Skeletal muscle satellite cell (primary cell): ENCODE results near the gene NCAM1.

Experiments
- H3K27me3 ChIP-seq: 2 replicates; pipeline ENCODE4 v1.7.0; 2013; ENCODE audit warnings: low read length; ENCODE audit not compliant: control insufficient read depth, insufficient read depth
- H3K36me3 ChIP-seq: 2 replicates; pipeline ENCODE4 v1.7.0; 2013; ENCODE audit warnings: mild to moderate bottlenecking, control low read depth, low read length; ENCODE audit not compliant: insufficient read depth
- H3K4me1 ChIP-seq: 2 replicates; pipeline ENCODE4 v1.7.0; 2013; ENCODE audit warnings: low read length; ENCODE audit not compliant: control insufficient read depth, insufficient read depth
- H3K4me2 ChIP-seq: 2 replicates; pipeline ENCODE4 v1.7.0; 2013; ENCODE audit warnings: mild to moderate bottlenecking, low read length
- H3K4me3 ChIP-seq: 2 replicates; pipeline ENCODE4 v1.7.0; 2013; ENCODE audit warnings: low read length
- H3K9ac ChIP-seq: 2 replicates; pipeline ENCODE4 v1.7.0; 2013; ENCODE audit warnings: mild to moderate bottlenecking, low read depth, low read length, moderate library complexity
- H3K9me3 ChIP-seq: replicated peaks from 2 replicates; pipeline ENCODE4 v1.7.0; 2013; ENCODE audit warnings: mild to moderate bottlenecking, control low read depth, low read length

NCAM1 gene

GRCh38 chr11:113237261-113237660, 276.0 kb downstream of the NCAM1 start:
- Histone ChIP-seq H3K4me1 (peaks cover 6% of the 10 kb centered on the region), H3K9me3 (no peaks in the 10 kb centered on the region), H3K27me3 (no peaks in the 10 kb centered on the region), H3K4me2 (no peak overlapping the region), H3K4me3 (no peak overlapping the region), H3K9ac (no peak overlapping the region), H3K36me3 (peaks cover 10% of the 10 kb centered on the region)

GRCh38 chr11:113238721-113239120, 277.5 kb downstream of the NCAM1 start:
- Histone ChIP-seq H3K9me3 (no peaks in the 10 kb centered on the region), H3K4me3 (no peak overlapping the region), H3K4me1 (peaks cover 6% of the 10 kb centered on the region), H3K36me3 (peaks cover 4% of the 10 kb centered on the region), H3K27me3 (no peaks in the 10 kb centered on the region), H3K4me2 (no peak overlapping the region), H3K9ac (no peak overlapping the region)

- H3K27me3 ChIP-seq: no peaks in the 10 kb centered on the region
- no peak overlapping the region for H3K9ac ChIP-seq
- no peak overlapping the region for H3K4me3 ChIP-seq
- H3K4me1 ChIP-seq: peaks cover 6% of the 10 kb centered on the region
- H3K36me3 ChIP-seq: no peaks in the 10 kb centered on the region
- H3K9me3 ChIP-seq: no peaks in the 10 kb centered on the region
- H3K4me2 ChIP-seq: no peak overlapping the region
Measured at GRCh38 chr11:113240389-113240788, 279.2 kb downstream of the NCAM1 start.

GRCh38 chr11:113240790-113241635, 279.8 kb downstream of the NCAM1 start:
- H3K27me3 ChIP-seq: no peaks in the 10 kb centered on the region
- H3K36me3 ChIP-seq: no peaks in the 10 kb centered on the region
- no peak overlapping the region for H3K9ac ChIP-seq
- no peaks in the 10 kb centered on the region for H3K9me3 ChIP-seq
- no peak overlapping the region for H3K4me2 ChIP-seq
- H3K4me3 ChIP-seq: no peak overlapping the region
- H3K4me1 ChIP-seq: peaks cover 6% of the 10 kb centered on the region

- H3K36me3 ChIP-seq: no peaks in the 10 kb centered on the region
- no peaks in the 10 kb centered on the region for H3K9me3 ChIP-seq
- H3K4me1 ChIP-seq: peaks cover 6% of the 10 kb centered on the region
- H3K4me2 ChIP-seq: no peak overlapping the region
- no peaks in the 10 kb centered on the region for H3K27me3 ChIP-seq
- no peak overlapping the region for H3K9ac ChIP-seq
- no peak overlapping the region for H3K4me3 ChIP-seq
Measured at GRCh38 chr11:113241636-113242054, 280.4 kb downstream of the NCAM1 start.

- peaks cover 6% of the 10 kb centered on the region for H3K4me1 ChIP-seq
- H3K36me3 ChIP-seq: no peaks in the 10 kb centered on the region
- no peaks in the 10 kb centered on the region for H3K27me3 ChIP-seq
- no peak overlapping the region for H3K4me2 ChIP-seq
- no peak overlapping the region for H3K9ac ChIP-seq
- H3K4me3 ChIP-seq: no peak overlapping the region
- H3K9me3 ChIP-seq: no peaks in the 10 kb centered on the region
Measured at GRCh38 chr11:113242060-113242459, 280.8 kb downstream of the NCAM1 start.

- H3K4me2 ChIP-seq: peak overlapping the region; percentile 28
- H3K9me3 ChIP-seq: no peaks in the 10 kb centered on the region
- H3K27me3 ChIP-seq: no peaks in the 10 kb centered on the region
- peaks cover 6% of the 10 kb centered on the region for H3K4me1 ChIP-seq
- H3K9ac ChIP-seq: peak overlapping the region; percentile 18
- peaks cover 5% of the 10 kb centered on the region for H3K36me3 ChIP-seq
- H3K4me3 ChIP-seq: peak overlapping the region; percentile 15
Measured at GRCh38 chr11:113242767-113243397, 281.7 kb downstream of the NCAM1 start.

- no peak overlapping the region for H3K9ac ChIP-seq
- no peak overlapping the region for H3K4me3 ChIP-seq
- no peaks in the 10 kb centered on the region for H3K27me3 ChIP-seq
- peaks cover 6% of the 10 kb centered on the region for H3K4me1 ChIP-seq
- no peak overlapping the region for H3K4me2 ChIP-seq
- H3K36me3 ChIP-seq: peaks cover 5% of the 10 kb centered on the region
- H3K9me3 ChIP-seq: no peaks in the 10 kb centered on the region
Measured at GRCh38 chr11:113243696-113244095, 282.5 kb downstream of the NCAM1 start.

- Histone ChIP-seq H3K9me3 (no peaks in the 10 kb centered on the region), H3K9ac (no peak overlapping the region), H3K4me2 (no peak overlapping the region), H3K36me3 (peaks cover 5% of the 10 kb centered on the region), H3K4me3 (no peak overlapping the region), H3K27me3 (no peaks in the 10 kb centered on the region), H3K4me1 (peaks cover 6% of the 10 kb centered on the region)
Measured at GRCh38 chr11:113245216-113245615, 284.0 kb downstream of the NCAM1 start.

- H3K4me2 ChIP-seq: no peak overlapping the region
- peaks cover 5% of the 10 kb centered on the region for H3K36me3 ChIP-seq
- H3K27me3 ChIP-seq: no peaks in the 10 kb centered on the region
- no peak overlapping the region for H3K4me3 ChIP-seq
- H3K9ac ChIP-seq: no peak overlapping the region
- no peaks in the 10 kb centered on the region for H3K4me1 ChIP-seq
- H3K9me3 ChIP-seq: no peaks in the 10 kb centered on the region
Measured at GRCh38 chr11:113247221-113247620, 286.0 kb downstream of the NCAM1 start.

GRCh38 chr11:113247966-113248365, 286.7 kb downstream of the NCAM1 start:
- Histone ChIP-seq H3K4me1 (no peaks in the 10 kb centered on the region), H3K9ac (no peak overlapping the region), H3K9me3 (no peaks in the 10 kb centered on the region), H3K4me2 (no peak overlapping the region), H3K36me3 (peaks cover 5% of the 10 kb centered on the region), H3K27me3 (no peaks in the 10 kb centered on the region), H3K4me3 (no peak overlapping the region)
